T-cell (primary cell): ENCODE measurements around the gene CKAP2L. TPM values are rescaled to one million over a fixed set of nuclear protein-coding genes. Genes with fewer than 3 reads are reported as not detected.
"Not testable (repeated sequence)": the region's sequence is repeated elsewhere in the genome, so short reads cannot be mapped to it uniquely, and the experiment has no call there.

Experiments used
- ATAC-seq, 4 experiments: fragments of 200-7000 bp in 3 of 4; fragments of 150-1000 bp in 1 of 4; cut with Tn5 transposase; replicated peaks in 1 of 4; 1 replicate in 3 of 4; 2 replicates in 1 of 4; pipeline ENCODE4 v1.10.0; 2021; ENCODE audit warnings: moderate library complexity in 3 of 4, mild to moderate bottlenecking in 2 of 4, moderate number of reproducible peaks in 1 of 4
- CTCF ChIA-PET, 2 donors: fragments of 300-600 bp; sonication (Branson Sonifier 250); formaldehyde crosslinking; loops; one replicate each; lab custom pipeline; 2022; ENCODE audit warnings: antibody characterized with exemption in 2 of 2; lab: Charles Lee
- POLR2A ChIA-PET, 2 donors: fragments of 300-600 bp; sonication (Branson Sonifier 250); formaldehyde crosslinking; loops; one replicate each; lab custom pipeline; 2022; ENCODE audit warnings: antibody characterized with exemption in 2 of 2; lab: Charles Lee
- DNase-seq, 35 experiments: peaks; one replicate each; pipeline versions ENCODE4 v3.0.0 to v3.0.0-alpha.2; 2013 to 2023
- H3K27ac ChIP-seq: one replicate; pipeline ENCODE4 v1.5.1; 2013; ENCODE audit warnings: low read length
- H3K27me3 ChIP-seq, 2 experiments: replicated peaks in 1 of 2; 1 replicate in 1 of 2; 2 replicates in 1 of 2; pipeline versions ENCODE4 v1.6.1 to v1.7.0; 2013; ENCODE audit warnings: low read length in 1 of 2, mixed read lengths in 1 of 2; ENCODE audit not compliant: control insufficient read depth in 2 of 2, insufficient read depth in 2 of 2; ENCODE audit errors: extremely low read depth in 1 of 2
- H3K36me3 ChIP-seq, 2 donors: 1 replicate in 1 of 2; 2 replicates in 1 of 2; pipeline versions ENCODE4 v1.6.1 to v1.7.0; 2013; ENCODE audit warnings: low read length in 1 of 2; ENCODE audit not compliant: control insufficient read depth in 2 of 2, insufficient read depth in 1 of 2; ENCODE audit errors: extremely low read depth in 1 of 2
- H3K4me1 ChIP-seq, 2 experiments: 1 replicate in 1 of 2; 2 replicates in 1 of 2; pipeline versions ENCODE4 v1.6.1 to v1.7.0; 2013; ENCODE audit warnings: low read length in 2 of 2, mixed read lengths in 1 of 2; ENCODE audit not compliant: insufficient read depth in 2 of 2, control insufficient read depth in 1 of 2; ENCODE audit errors: extremely low read depth in 1 of 2
- H3K4me3 ChIP-seq, 2 donors: 1 replicate in 1 of 2; 2 replicates in 1 of 2; pipeline versions ENCODE4 v1.5.1 to v1.7.0; 2013; ENCODE audit warnings: mild to moderate bottlenecking in 2 of 2, low read length in 1 of 2, moderate library complexity in 1 of 2; ENCODE audit not compliant: control insufficient read depth in 1 of 2; ENCODE audit errors: extremely low read depth in 1 of 2
- H3K9me3 ChIP-seq: 2 replicates; pipeline ENCODE4 v1.7.0; 2013
- H3K27ac Mint-ChIP-seq, 2 donors: one replicate each; pipeline ENCODE4 v1.8.0; 2020 to 2021; ENCODE audit warnings: mild to moderate bottlenecking in 2 of 2, mixed read lengths in 2 of 2
- H3K27me3 Mint-ChIP-seq, 2 donors: one replicate each; pipeline ENCODE4 v1.8.0; 2021 to 2022; ENCODE audit warnings: mixed read lengths in 2 of 2
- H3K36me3 Mint-ChIP-seq: one replicate; pipeline ENCODE4 v1.8.0; 2021; ENCODE audit warnings: mixed read lengths
- H3K4me1 Mint-ChIP-seq, 3 donors: one replicate each; pipeline ENCODE4 v1.8.0; 2020 to 2022; ENCODE audit warnings: mixed read lengths in 3 of 3, mild to moderate bottlenecking in 1 of 3
- H3K4me3 Mint-ChIP-seq, 3 donors: one replicate each; pipeline ENCODE4 v1.8.0; 2020 to 2022; ENCODE audit warnings: mild to moderate bottlenecking in 3 of 3, mixed read lengths in 3 of 3, moderate library complexity in 3 of 3
- H3K9me3 Mint-ChIP-seq, 3 donors: one replicate each; pipeline ENCODE4 v1.8.0; 2020 to 2022; ENCODE audit warnings: mixed read lengths in 3 of 3
- whole genome bisulfite sequencing: methylation state at CpG from one replicate; pipeline ENCODE4 v1.1.5; 2013; ENCODE audit warnings: missing lambda C conversion rate; ENCODE audit not compliant: insufficient coverage; 5-methylcytosine and 5-hydroxymethylcytosine counted together
- total RNA-seq, 35 experiments: library from RNA in 6 of 35; stranded (reverse) in 6 of 35; fragments of 120-200 nt in 1 of 35; gene quantifications; one replicate each; pipeline versions ENCODE4 v1.2.1 to v1.2.4 and lab custom pipeline; 2013 to 2026

Gene CKAP2L
- total RNA-seq, 5 donors from 2014 or later (not counting 1 experiment from before 2014, with no cell fraction given) = 0.22 to 1.5 (median 0.33) TPM

- H3K36me3 Mint-ChIP-seq, H3K36me3 ChIP-seq, H3K27ac Mint-ChIP-seq, H3K4me1 ChIP-seq, H3K9me3 ChIP-seq, H3K9me3 Mint-ChIP-seq, H3K27me3 Mint-ChIP-seq, H3K27ac ChIP-seq, H3K4me1 Mint-ChIP-seq, ATAC-seq, H3K4me3 ChIP-seq, H3K4me3 Mint-ChIP-seq, DNase-seq, POLR2A ChIA-PET: not testable (repeated sequence)
- peaks cover 0 to 16% of the 10 kb centered on the region in 2 experiments for H3K27me3 ChIP-seq
- CTCF ChIA-PET = interaction anchor here (0.5 to 0.6 kb wide), 3 partner anchors 19 to 223 kb away, joined by 4 to 6 read pairs (median 4); no protein-coding TSS in a partner anchor
- WGBS = no CpG with 5 or more reads among the region's 1 CpG
These were observed 48.3 kb downstream of the CKAP2L start for GRCh38 chr2:112716094-112716493.

GRCh38 chr2:112714836-112715631 is 49.4 kb downstream of the CKAP2L start:
- no peak for ATAC-seq
- Mint-ChIP-seq H3K4me1 (no peaks in the 10 kb centered on the region), H3K9me3 (peaks cover 0 to 4% (median 0%) of the 10 kb centered on the region in 3 donors), H3K27ac (no peak overlapping the region), H3K36me3 (no peaks in the 10 kb centered on the region), H3K27me3 (peaks cover 0 to 9% of the 10 kb centered on the region in 2 donors), H3K4me3 (no peak overlapping the region)
- Histone ChIP-seq H3K36me3 (no peaks in the 10 kb centered on the region), H3K27me3 (peaks cover 0 to 12% of the 10 kb centered on the region in 2 experiments), H3K4me3 (no peak overlapping the region), H3K9me3 (no peaks in the 10 kb centered on the region), H3K4me1 (peaks cover 0 to 7% of the 10 kb centered on the region in 2 experiments), H3K27ac (no peak overlapping the region)
- CTCF ChIA-PET = interaction anchor here (0.5 to 0.6 kb wide), 3 partner anchors 18 to 222 kb away, joined by 4 to 6 read pairs (median 4); no protein-coding TSS in a partner anchor
- WGBS = 79% methylated on average over 3 of the region's 7 CpGs
- POLR2A ChIA-PET = no interaction called here
- no peak for DNase-seq

- peaks cover 0 to 4% (median under 1%) of the 10 kb centered on the region in 3 donors for H3K4me1 Mint-ChIP-seq
- H3K36me3 Mint-ChIP-seq = no peaks in the 10 kb centered on the region
- Histone ChIP-seq H3K27ac (no peak overlapping the region), H3K36me3 (no peaks in the 10 kb centered on the region), H3K9me3 (no peaks in the 10 kb centered on the region), H3K27me3 (peaks cover 0 to 12% of the 10 kb centered on the region in 2 experiments), H3K4me3 (no peak overlapping the region), H3K4me1 (peaks cover 0 to 7% of the 10 kb centered on the region in 2 experiments)
- H3K27ac Mint-ChIP-seq = no peak overlapping the region
- peaks cover 0 to 4% (median 0%) of the 10 kb centered on the region in 3 donors for H3K9me3 Mint-ChIP-seq
- CTCF ChIA-PET = no interaction called here
- POLR2A ChIA-PET = no interaction called here
- WGBS = 97% methylated on average over 4 of the region's 4 CpGs
- no peak overlapping the region for H3K4me3 Mint-ChIP-seq
- DNase-seq (no peak), ATAC-seq (no peak)
- H3K27me3 Mint-ChIP-seq = peaks cover 0 to 9% of the 10 kb centered on the region in 2 donors
These were observed 50.1 kb downstream of the CKAP2L start for GRCh38 chr2:112714331-112714730.

- Histone ChIP-seq H3K4me3 (no peak overlapping the region), H3K4me1 (peaks cover 0 to 10% of the 10 kb centered on the region in 2 experiments), H3K27me3 (peaks cover 0 to 12% of the 10 kb centered on the region in 2 experiments), H3K27ac (no peak overlapping the region), H3K36me3 (no peaks in the 10 kb centered on the region), H3K9me3 (no peaks in the 10 kb centered on the region)
- peaks cover 0 to 8% (median 5%) of the 10 kb centered on the region in 3 donors for H3K4me1 Mint-ChIP-seq
- POLR2A ChIA-PET = no interaction called here
- peaks cover 0 to 4% (median 0%) of the 10 kb centered on the region in 3 donors for H3K9me3 Mint-ChIP-seq
- no peak for ATAC-seq
- 86% methylated on average over 3 of the region's 7 CpGs for WGBS
- no peak overlapping the region for H3K27ac Mint-ChIP-seq
- no peaks in the 10 kb centered on the region for H3K36me3 Mint-ChIP-seq
- CTCF ChIA-PET = no interaction called here
- H3K4me3 Mint-ChIP-seq = no peak overlapping the region
- DNase-seq = no peak
- peaks cover 0 to 9% of the 10 kb centered on the region in 2 donors for H3K27me3 Mint-ChIP-seq
These were observed 50.5 kb downstream of the CKAP2L start for GRCh38 chr2:112713926-112714325.

GRCh38 chr2:112713585-112713925 is 50.9 kb downstream of the CKAP2L start:
- 84% methylated on average over 7 of the region's 7 CpGs for WGBS
- H3K27ac Mint-ChIP-seq = no peak overlapping the region
- CTCF ChIA-PET = no interaction called here

GRCh38 chr2:112712903-112713584 is 51.4 kb downstream of the CKAP2L start:
- H3K9me3 Mint-ChIP-seq = peaks cover 0 to 4% (median 0%) of the 10 kb centered on the region in 3 donors
- peaks cover 0 to 15% (median 8%) of the 10 kb centered on the region in 3 donors for H3K4me1 Mint-ChIP-seq
- no peaks in the 10 kb centered on the region for H3K36me3 Mint-ChIP-seq
- Histone ChIP-seq H3K27me3 (peaks cover 0 to 8% of the 10 kb centered on the region in 2 experiments), H3K27ac (no peak overlapping the region), H3K4me1 (peaks cover 0 to 13% of the 10 kb centered on the region in 2 experiments), H3K36me3 (no peaks in the 10 kb centered on the region), H3K4me3 (no peak overlapping the region), H3K9me3 (no peaks in the 10 kb centered on the region)
- 84% methylated on average over 12 of the region's 17 CpGs for WGBS
- no peak for DNase-seq
- ATAC-seq = no peak
- no peak overlapping the region for H3K27ac Mint-ChIP-seq
- no peak overlapping the region for H3K4me3 Mint-ChIP-seq
- CTCF ChIA-PET = no interaction called here
- POLR2A ChIA-PET = no interaction called here
- peaks cover 0 to 9% of the 10 kb centered on the region in 2 donors for H3K27me3 Mint-ChIP-seq

More at GRCh38 chr2:112713585-112713925, 50.9 kb downstream of the CKAP2L start:
- Mint-ChIP-seq H3K9me3 (peaks cover 0 to 4% (median 0%) of the 10 kb centered on the region in 3 donors), H3K4me1 (peaks cover 0 to 11% (median 5%) of the 10 kb centered on the region in 3 donors), H3K36me3 (no peaks in the 10 kb centered on the region), H3K27me3 (peaks cover 0 to 9% of the 10 kb centered on the region in 2 donors), H3K4me3 (no peak overlapping the region)
- H3K27ac ChIP-seq = no peak overlapping the region
- no peaks in the 10 kb centered on the region for H3K9me3 ChIP-seq
- peaks cover 0 to 12% of the 10 kb centered on the region in 2 experiments for H3K27me3 ChIP-seq
- no peak overlapping the region for H3K4me3 ChIP-seq
- POLR2A ChIA-PET = no interaction called here
- peaks cover 0 to 12% of the 10 kb centered on the region in 2 experiments for H3K4me1 ChIP-seq
- H3K36me3 ChIP-seq = no peaks in the 10 kb centered on the region
- ATAC-seq = no peak
- no peak for DNase-seq
